GM18868 (cell line): ENCODE measurements around the gene SLMAP.

Experiments
- ATAC-seq: cut with Tn5 transposase; IDR thresholded peaks from one replicate; pipeline ENCODE4 v1.9.1; 2021; ENCODE audit warnings: mild to moderate bottlenecking, moderate library complexity; ENCODE audit not compliant: unreplicated experiment

SLMAP gene

GRCh38 chr3:57746156-57747010 lies 9.7 kb upstream of the SLMAP start:
- no peak for ATAC-seq

GRCh38 chr3:57749542-57749941 lies 6.6 kb upstream of the SLMAP start:
- no peak for ATAC-seq

DNA sequence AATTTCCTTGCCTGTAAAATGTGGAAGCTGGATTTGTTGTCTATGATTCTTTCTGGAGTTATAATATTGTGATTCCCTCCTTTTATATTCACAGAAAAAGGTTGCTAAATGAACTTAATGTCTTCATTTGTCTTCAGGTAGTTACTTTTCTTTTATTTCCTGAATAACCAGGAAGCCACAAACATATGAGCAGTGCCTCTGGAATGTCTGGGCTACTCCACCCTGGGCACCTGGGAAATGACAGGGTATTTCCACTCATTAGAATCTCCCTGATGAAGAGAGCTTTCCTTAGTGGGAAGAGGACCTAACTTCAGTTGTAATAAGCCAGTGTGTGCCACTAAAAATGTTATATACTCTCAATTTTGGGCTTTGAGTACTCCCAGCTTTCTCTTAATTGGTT lies 3.8 kb upstream of the SLMAP start:
- ATAC-seq = no peak

- ATAC-seq = no peak
These were observed 3.1 kb upstream of the SLMAP start for GRCh38 chr3:57753016-57753415.

GRCh38 chr3:57755368-57755675 lies 787 bp upstream of the SLMAP start:
- peak; percentile 22 for ATAC-seq

- peak; percentile 13 for ATAC-seq
These were observed 656 bp downstream of the SLMAP start for GRCh38 chr3:57756528-57757401.

GRCh38 chr3:57757642-57758297 lies 1.7 kb downstream of the SLMAP start:
- no peak for ATAC-seq

- ATAC-seq = no peak
These were observed 2.6 kb downstream of the SLMAP start for GRCh38 chr3:57758686-57759085.

DNA sequence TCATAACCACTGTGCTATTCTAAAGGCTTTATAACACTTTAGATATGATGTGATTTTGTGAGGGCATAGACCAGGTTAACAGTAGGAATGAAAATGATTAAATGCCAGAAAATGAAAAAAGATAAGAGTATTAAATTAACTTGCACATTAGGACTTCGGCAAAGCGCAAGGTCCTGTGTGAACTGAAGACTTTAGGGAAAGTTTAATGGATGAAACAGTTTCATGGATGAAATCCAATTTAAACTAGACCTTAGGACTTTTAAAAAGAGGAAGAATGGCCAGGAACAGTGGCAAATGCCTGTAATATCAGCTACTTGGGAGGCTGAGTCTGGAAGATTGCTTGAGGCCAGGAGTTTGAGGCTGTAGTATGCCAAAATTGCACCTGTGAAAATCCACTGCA lies 8.7 kb downstream of the SLMAP start:
- ATAC-seq = no peak

DNA sequence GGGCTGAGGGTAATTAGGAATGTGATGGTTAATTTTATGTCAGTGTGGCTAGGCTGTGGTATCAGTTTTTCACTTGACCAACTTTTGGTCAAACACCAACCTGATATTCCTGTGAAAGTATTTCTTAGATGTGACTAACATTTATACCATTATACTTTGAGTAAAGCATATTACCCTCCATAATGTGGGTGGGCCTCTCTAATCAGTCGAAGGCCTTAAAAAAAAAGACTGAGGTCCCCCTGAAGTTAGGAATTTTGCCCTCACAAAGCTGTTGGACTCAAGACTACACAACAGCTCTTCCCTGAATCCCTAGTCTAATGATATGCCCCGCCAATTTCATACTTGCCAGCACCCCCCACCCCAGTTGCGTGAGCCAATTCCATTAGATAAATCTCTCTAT lies 12.5 kb downstream of the SLMAP start:
- no peak for ATAC-seq

DNA sequence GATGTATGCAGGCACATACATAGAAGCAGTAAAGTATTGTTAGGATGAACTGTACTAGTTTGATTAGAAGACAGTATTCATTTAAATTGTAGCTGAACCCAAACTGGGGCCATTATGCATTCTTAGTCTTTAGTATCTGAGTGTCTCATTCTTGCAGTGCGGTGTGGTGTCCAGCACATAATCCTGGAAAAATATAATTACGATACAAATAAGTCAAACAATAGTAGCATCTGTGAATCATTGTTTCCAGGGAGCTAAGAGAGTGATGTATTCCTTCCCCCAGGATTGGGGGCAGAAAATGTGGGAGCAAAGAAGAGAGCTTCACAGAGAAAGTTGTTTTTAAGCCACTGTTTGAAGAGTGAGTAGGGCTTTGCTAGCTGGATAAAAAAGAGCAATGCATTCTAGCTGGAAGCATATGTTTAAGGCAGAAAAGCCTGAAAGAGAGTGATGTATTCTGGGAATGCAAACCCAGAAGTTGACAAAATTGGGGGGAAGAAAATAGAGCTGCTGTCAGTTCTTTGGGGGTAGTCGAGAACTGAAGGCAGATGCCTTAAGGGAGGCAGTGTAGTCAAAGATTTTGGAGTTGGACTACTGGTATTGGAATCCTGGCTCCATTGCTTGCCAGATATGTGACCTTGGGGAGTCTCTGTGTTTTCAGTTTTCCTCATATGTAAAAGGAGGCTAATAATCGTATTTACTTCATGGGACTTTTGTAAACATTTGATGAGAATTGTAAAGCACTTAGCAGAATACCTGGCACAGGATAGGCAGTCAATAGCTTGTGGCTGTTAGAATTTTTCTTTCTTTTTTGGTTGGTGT lies 14.1 kb downstream of the SLMAP start:
- no peak for ATAC-seq

DNA sequence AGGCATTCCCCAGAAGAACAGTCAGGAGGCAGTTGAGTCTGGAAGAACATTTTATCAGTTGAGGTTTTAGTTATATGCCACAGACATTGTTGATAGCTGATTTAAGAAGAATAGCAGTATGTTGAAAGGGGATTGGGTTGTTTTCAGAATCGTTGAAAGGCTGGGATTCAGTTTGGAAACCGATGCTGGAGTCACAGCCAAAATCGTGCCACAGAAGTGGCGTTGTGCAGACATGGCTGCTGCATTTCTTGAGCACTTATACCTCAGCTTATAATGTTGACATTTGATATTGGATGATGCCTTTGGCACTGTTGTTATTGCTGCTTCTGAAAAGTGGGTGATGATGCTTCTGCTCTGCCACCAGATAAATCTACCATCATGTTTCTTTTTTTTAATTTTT lies 16.1 kb downstream of the SLMAP start:
- no peak for ATAC-seq

GRCh38 chr3:57777774-57778173 lies 21.7 kb downstream of the SLMAP start:
- no peak for ATAC-seq

DNA sequence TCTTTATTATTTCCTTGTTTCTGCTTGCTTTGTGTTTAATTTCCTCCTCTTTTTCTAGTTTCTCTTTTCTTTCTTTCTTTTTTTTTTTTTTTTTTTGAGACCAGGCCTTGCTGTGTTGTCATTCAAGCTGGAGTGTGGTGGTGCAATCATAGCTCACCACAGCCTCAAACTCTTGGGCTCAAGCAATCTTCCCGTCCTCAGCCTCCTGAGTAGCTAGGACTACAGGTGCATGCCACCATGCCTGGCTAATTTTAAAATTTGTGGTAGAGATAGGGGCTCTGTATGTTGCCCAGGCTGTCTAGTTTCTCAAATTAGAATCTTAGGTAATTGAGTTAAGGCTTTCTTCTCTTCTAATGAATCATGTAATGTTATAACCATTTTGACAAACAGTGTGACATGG lies 22.4 kb downstream of the SLMAP start:
- ATAC-seq = no peak

DNA sequence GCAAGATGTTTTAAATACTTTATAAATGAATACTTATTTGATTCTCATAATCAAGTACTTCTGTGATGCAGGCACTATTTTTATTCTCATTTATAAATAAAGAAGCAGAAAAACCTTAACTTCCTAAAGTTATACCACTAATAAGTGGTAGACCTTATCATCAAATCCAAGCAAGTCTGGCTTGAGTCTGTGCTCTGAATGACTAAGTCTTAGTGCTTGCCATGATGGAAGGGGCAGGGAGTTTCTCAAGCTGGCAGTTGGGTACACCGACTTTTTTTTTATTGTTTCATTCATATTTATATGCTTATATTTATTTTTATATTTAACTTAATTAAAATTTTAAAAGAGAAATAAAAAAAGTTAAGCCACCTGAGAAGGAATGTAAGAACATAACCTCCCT lies 23.6 kb downstream of the SLMAP start:
- no peak for ATAC-seq

DNA sequence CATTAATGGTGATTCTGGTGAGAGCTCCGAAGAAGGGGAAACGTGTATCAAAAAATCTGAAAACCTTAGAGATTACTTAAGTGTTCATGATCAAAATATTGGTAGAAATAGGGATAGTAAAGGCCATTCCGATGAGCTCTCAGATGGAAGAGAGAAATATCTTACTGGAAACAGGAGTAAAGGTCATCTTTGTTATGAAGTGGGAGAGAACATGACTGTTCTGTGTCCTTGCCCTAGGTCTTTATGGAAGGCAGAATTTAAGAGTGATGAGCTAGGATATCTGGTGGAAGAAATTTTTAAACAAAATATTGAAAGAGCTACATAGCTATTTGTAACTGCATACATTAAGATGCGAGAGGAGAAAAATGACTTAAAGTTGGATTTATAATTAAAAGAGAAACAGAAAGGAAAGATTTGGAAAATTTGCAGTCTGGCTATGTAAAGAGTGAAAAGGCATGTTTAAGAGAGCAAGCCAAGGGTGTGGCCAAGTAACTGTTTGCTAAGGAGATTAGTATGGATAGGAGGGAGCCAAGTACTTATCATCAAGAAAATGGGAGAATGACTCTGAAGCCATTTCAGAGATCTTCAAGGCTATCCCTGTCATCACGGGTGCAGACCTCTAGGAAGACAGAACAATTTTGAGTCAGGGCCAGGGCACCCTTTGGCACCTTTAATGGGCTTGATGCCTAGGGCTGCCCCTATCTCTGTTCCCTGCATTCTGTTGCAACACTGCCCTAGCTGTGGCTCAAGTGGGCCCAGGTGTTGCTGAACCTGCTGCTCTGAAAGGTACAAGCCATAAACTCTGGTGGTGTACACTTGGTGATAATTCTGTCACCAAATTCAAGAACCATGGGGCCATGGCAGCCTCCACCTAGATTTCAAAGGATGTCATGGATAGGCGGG lies 27.3 kb downstream of the SLMAP start:
- ATAC-seq = no peak

GRCh38 chr3:57784089-57784735 lies 28.1 kb downstream of the SLMAP start:
- no peak for ATAC-seq

- no peak for ATAC-seq
These were observed 29.3 kb downstream of the SLMAP start for GRCh38 chr3:57785446-57785845.

DNA sequence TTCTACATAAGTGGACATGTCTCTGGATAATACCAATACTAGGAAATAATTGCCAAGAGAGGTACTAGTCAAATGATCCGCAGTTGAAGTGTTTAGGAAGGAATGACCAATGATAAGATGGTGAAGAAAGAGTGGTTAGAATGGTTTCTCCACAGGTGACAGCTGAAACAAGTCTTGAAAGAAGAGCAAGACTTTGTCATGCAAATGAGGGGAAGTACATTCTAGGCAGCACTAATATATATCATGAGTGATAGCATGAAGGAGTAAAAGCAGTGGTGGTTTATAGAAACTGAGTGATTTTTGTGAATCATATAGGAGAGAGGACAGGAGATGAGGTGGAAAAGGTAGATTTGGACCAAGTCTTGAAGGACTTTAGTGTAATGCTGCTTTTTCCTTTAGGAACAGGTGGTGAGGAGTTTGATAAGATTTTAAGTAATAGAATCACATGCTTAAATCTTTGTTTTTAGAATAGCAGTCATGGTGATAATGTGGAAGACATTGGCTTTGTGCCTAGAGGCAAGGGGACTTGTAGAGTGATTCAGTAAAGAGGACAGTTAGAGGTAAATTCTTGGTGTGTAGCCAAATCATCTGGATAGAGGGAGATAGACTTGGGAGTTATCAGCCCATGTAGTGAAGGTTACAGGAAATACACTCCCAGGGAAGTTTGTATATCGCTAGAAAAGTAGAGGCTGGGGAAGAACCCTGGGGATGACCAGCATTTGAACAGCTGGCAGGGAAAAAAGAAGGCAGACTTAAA lies 31.9 kb downstream of the SLMAP start:
- peak; percentile 97 for ATAC-seq
